H1 (cell line): ENCODE measurements around the gene FITM2. TPM values are rescaled to one million over a fixed set of nuclear protein-coding genes. Genes with fewer than 3 reads are reported as not detected.

ENCODE experiments used
- CTCF ChIA-PET: fragments of 300-600 bp; sonication (Branson Sonifier 250); formaldehyde crosslinking; loops from one replicate; lab custom pipeline; 2021; ENCODE audit not compliant: partially characterized antibody; lab: Charles Lee
- POLR2A ChIA-PET: fragments of 300-600 bp; sonication (Branson Sonifier 250); formaldehyde crosslinking; loops from one replicate; lab custom pipeline; 2021; ENCODE audit warnings: inconsistent platforms; ENCODE audit not compliant: partially characterized antibody; lab: Charles Lee
- DNase-seq, 2 experiments: peaks; one replicate each; pipeline versions ENCODE4 v3.0.0 to v3.0.0-alpha.2; 2010 to 2022; ENCODE audit warnings: low spot score in 2 of 2, low read depth in 1 of 2, mixed read lengths in 1 of 2
- FAIRE-seq: peaks from 2 replicates; lab custom pipeline; 2011; peaks lifted over from hg19 to GRCh38; lab: Jason Lieb, UNC
- H2AFZ ChIP-seq: 2 replicates; pipeline ENCODE4 v1.8.1; 2012; ENCODE audit warnings: low read length, inconsistent platforms
- H2AK5ac ChIP-seq: 2 replicates; pipeline ENCODE4 v1.6.1; 2013; ENCODE audit warnings: low read depth, low read length
- H2BK120ac ChIP-seq: replicated peaks from 2 replicates; pipeline ENCODE3; 2013; ENCODE audit warnings: low read depth, low read length, inconsistent platforms
- H2BK12ac ChIP-seq: 2 replicates; pipeline ENCODE4 v1.6.1; 2013; ENCODE audit warnings: low read depth, low read length
- H2BK15ac ChIP-seq: 2 replicates; pipeline ENCODE4 v1.6.1; 2013; ENCODE audit warnings: low read length
- H2BK20ac ChIP-seq: 2 replicates; pipeline ENCODE4 v1.6.1; 2013; ENCODE audit warnings: low read length
- H2BK5ac ChIP-seq: 2 replicates; pipeline ENCODE4 v1.6.1; 2013; ENCODE audit warnings: low read depth, low read length
- H3K14ac ChIP-seq: 2 replicates; pipeline ENCODE4 v1.6.1; 2013; ENCODE audit warnings: inconsistent platforms; ENCODE audit not compliant: insufficient read length
- H3K18ac ChIP-seq: 2 replicates; pipeline ENCODE4 v1.6.1; 2013; ENCODE audit warnings: low read length; ENCODE audit errors: extremely low read depth
- H3K23ac ChIP-seq: 2 replicates; pipeline ENCODE4 v1.6.1; 2013; ENCODE audit warnings: inconsistent platforms; ENCODE audit not compliant: insufficient read length
- H3K23me2 ChIP-seq: 2 replicates; pipeline ENCODE4 v1.6.1; 2013; ENCODE audit warnings: low read depth, low read length
- H3K27ac ChIP-seq: 2 replicates; pipeline ENCODE4 v1.6.1; 2011; ENCODE audit warnings: low read depth, low read length, inconsistent platforms
- H3K27me3 ChIP-seq, 4 experiments: replicated peaks in 1 of 4; 1 replicate in 1 of 4; 2 replicates in 3 of 4; pipeline versions ENCODE4 v1.6.1 to v1.8.1; 2011 to 2013; ENCODE audit warnings: low read length in 3 of 4, mild to moderate bottlenecking in 3 of 4, inconsistent platforms in 2 of 4, mixed read lengths in 2 of 4, moderate library complexity in 1 of 4; ENCODE audit not compliant: control insufficient read depth in 3 of 4, insufficient read depth in 3 of 4; ENCODE audit errors: extremely low read depth in 1 of 4
- H3K36me3 ChIP-seq, 4 experiments: 2 replicates each; pipeline versions ENCODE4 v1.6.1 to v1.8.1; 2011 to 2013; ENCODE audit warnings: mild to moderate bottlenecking in 4 of 4, low read length in 3 of 4, moderate library complexity in 2 of 4, control low read depth in 1 of 4, inconsistent platforms in 1 of 4; ENCODE audit not compliant: insufficient read depth in 4 of 4, control insufficient read depth in 2 of 4
- H3K4ac ChIP-seq: replicated peaks from 2 replicates; pipeline ENCODE3; 2013; ENCODE audit warnings: low read length, low read depth, mixed read lengths, inconsistent platforms; ENCODE audit not compliant: insufficient read length
- H3K4me1 ChIP-seq, 4 experiments: replicated peaks in 1 of 4; 1 replicate in 1 of 4; 2 replicates in 3 of 4; pipeline versions ENCODE4 v1.6.1 to v1.8.1; 2011 to 2013; ENCODE audit warnings: low read length in 3 of 4, inconsistent platforms in 2 of 4, mixed read lengths in 1 of 4; ENCODE audit not compliant: insufficient read depth in 4 of 4, control insufficient read depth in 3 of 4
- H3K4me2 ChIP-seq, 2 experiments: 2 replicates each; pipeline versions ENCODE4 v1.6.1 to v1.8.1; 2011 to 2013; ENCODE audit warnings: low read depth in 2 of 2, low read length in 2 of 2, control low read depth in 1 of 2, inconsistent platforms in 1 of 2, mild to moderate bottlenecking in 1 of 2; ENCODE audit not compliant: insufficient read depth in 1 of 2
- H3K4me3 ChIP-seq, 4 experiments: fragments of 200-600, 300-600 bp in 1 of 4; sonication (generic), shearing (Covaris generic), sonication (Bioruptor Twin) in 1 of 4; 2 replicates each; pipeline versions ENCODE4 v1.5.1 to v1.8.1; 2011 to 2016; ENCODE audit warnings: low read length in 4 of 4, low read depth in 3 of 4, control low read depth in 2 of 4, inconsistent platforms in 2 of 4, mild to moderate bottlenecking in 2 of 4, mixed read lengths in 1 of 4, moderate library complexity in 1 of 4; ENCODE audit not compliant: insufficient read depth in 2 of 4; ENCODE audit errors: extremely low read depth in 1 of 4
- H3K56ac ChIP-seq: replicated peaks from 2 replicates; pipeline ENCODE3; 2013; ENCODE audit warnings: low read depth, mild to moderate bottlenecking, mixed read lengths, low read length, inconsistent platforms; ENCODE audit not compliant: insufficient read length
- H3K79me1 ChIP-seq: 2 replicates; pipeline ENCODE4 v1.6.1; 2013; ENCODE audit warnings: low read depth, low read length, control low read depth
- H3K79me2 ChIP-seq, 2 experiments: 2 replicates each; pipeline versions ENCODE4 v1.6.1 to v1.8.1; 2012 to 2013; ENCODE audit warnings: low read length in 2 of 2, mild to moderate bottlenecking in 2 of 2, inconsistent platforms in 1 of 2; ENCODE audit not compliant: insufficient read depth in 2 of 2, control insufficient read depth in 1 of 2
- H3K9ac ChIP-seq, 4 experiments: replicated peaks in 1 of 4; 1 replicate in 1 of 4; 2 replicates in 3 of 4; pipeline versions ENCODE4 v1.6.1 to v1.8.1; 2011 to 2013; ENCODE audit warnings: low read depth in 3 of 4, low read length in 3 of 4, control low read depth in 2 of 4, mild to moderate bottlenecking in 2 of 4, moderate library complexity in 2 of 4, inconsistent platforms in 1 of 4; ENCODE audit errors: extremely low read depth in 1 of 4
- H3K9me3 ChIP-seq, 2 experiments: 2 replicates each; pipeline versions ENCODE4 v1.6.1 to v1.8.1; 2012 to 2013; ENCODE audit warnings: mild to moderate bottlenecking in 2 of 2, moderate library complexity in 2 of 2, control low read depth in 1 of 2, inconsistent platforms in 1 of 2, low read depth in 1 of 2, low read length in 1 of 2, mixed read lengths in 1 of 2; ENCODE audit not compliant: insufficient read depth in 2 of 2
- H4K20me1 ChIP-seq, 2 experiments: replicated peaks in 1 of 2; 2 replicates each; pipeline versions ENCODE3 to v1.8.1; 2011 to 2013; ENCODE audit warnings: inconsistent platforms in 2 of 2, low read length in 2 of 2, mild to moderate bottlenecking in 1 of 2; ENCODE audit not compliant: insufficient read depth in 2 of 2, control insufficient read depth in 1 of 2
- H4K5ac ChIP-seq: 2 replicates; pipeline ENCODE4 v1.6.1; 2013; ENCODE audit warnings: low read length, low read depth, mixed read lengths, inconsistent platforms; ENCODE audit not compliant: insufficient read length
- H4K8ac ChIP-seq: 2 replicates; pipeline ENCODE4 v1.8.0; 2013; ENCODE audit warnings: mild to moderate bottlenecking, moderate library complexity, low read length, inconsistent platforms; ENCODE audit not compliant: insufficient read depth; ENCODE audit errors: extremely low read depth
- H4K91ac ChIP-seq: replicated peaks from 2 replicates; pipeline ENCODE3; 2013; ENCODE audit warnings: low read length, mixed read lengths, inconsistent platforms; ENCODE audit not compliant: insufficient read length
- ASH2L ChIP-seq: fragments of 200-600, 300-600 bp; sonication (generic); IDR thresholded peaks from one replicate; pipeline ENCODE4 v1.7.1; 2017; ENCODE audit warnings: low read length
- CEBPB ChIP-seq: IDR thresholded peaks from 2 replicates; pipeline ENCODE4 v1.6.1; 2012; ENCODE audit warnings: low read depth, low read length
- GABPA ChIP-seq: IDR thresholded peaks from 2 replicates; pipeline ENCODE4 v1.6.1; 2011; ENCODE audit warnings: mild to moderate bottlenecking, low read length, moderate library complexity, borderline replicate concordance; ENCODE audit not compliant: insufficient read depth
- KDM1A ChIP-seq: fragments of 200-600, 300-600 bp; sonication (generic); IDR thresholded peaks from 2 replicates; pipeline ENCODE4 v1.7.1; 2016; ENCODE audit warnings: mild to moderate bottlenecking, low read length, borderline replicate concordance
- RAD21 ChIP-seq, 2 experiments: IDR thresholded peaks in 1 of 2; conservative IDR thresholded peaks in 1 of 2; 2 replicates each; pipeline ENCODE4 v1.6.1; 2011; ENCODE audit warnings: low read depth in 2 of 2, low read length in 2 of 2, improper control_type of control experiment in 1 of 2, inconsistent platforms in 1 of 2, mild to moderate bottlenecking in 1 of 2, moderate library complexity in 1 of 2
- SIN3A ChIP-seq, 2 experiments: IDR thresholded peaks in 1 of 2; conservative IDR thresholded peaks in 1 of 2; 2 replicates each; pipeline ENCODE4 v1.6.1; 2011 to 2012; ENCODE audit warnings: low read length in 2 of 2, improper control_type of control experiment in 1 of 2, low read depth in 1 of 2, mild to moderate bottlenecking in 1 of 2
- SIX5 ChIP-seq: IDR thresholded peaks from 2 replicates; pipeline ENCODE4 v1.6.1; 2011; ENCODE audit warnings: mild to moderate bottlenecking, low read depth, low read length
- SP1 ChIP-seq: IDR thresholded peaks from 2 replicates; pipeline ENCODE4 v1.6.1; 2011; ENCODE audit warnings: low read depth, low read length
- TAF7 ChIP-seq: optimal IDR thresholded peaks from 2 replicates; pipeline ENCODE3; 2011; ENCODE audit warnings: low read depth, mild to moderate bottlenecking, inconsistent platforms, low read length, moderate library complexity, borderline replicate concordance
- TEAD4 ChIP-seq: IDR thresholded peaks from 2 replicates; pipeline ENCODE4 v1.6.1; 2012; ENCODE audit warnings: low read depth, low read length, inconsistent platforms, mixed read lengths
- WGBS, 2 experiments: shearing (Covaris generic) in 1 of 2; methylation state at CpG; one replicate each; pipeline versions ENCODE4 v1.1.6 to v1.1.7; 2013 to 2015; ENCODE audit warnings: low lambda C conversion rate in 2 of 2, mixed read lengths in 2 of 2, inconsistent platforms in 1 of 2, low coverage in 1 of 2, missing lambda C conversion rate in 1 of 2; ENCODE audit not compliant: insufficient replicate concordance in 2 of 2, insufficient coverage in 1 of 2, insufficient read length in 1 of 2; ENCODE audit errors: extremely low coverage in 1 of 2, missing lambda C conversion rate in 1 of 2; 5-methylcytosine and 5-hydroxymethylcytosine counted together
- polyA plus RNA-seq, 7 experiments: library from polyadenylated mRNA; depleted of rRNA in 3 of 7; stranded (reverse) in 5 of 7; unstranded in 2 of 7; fragments of >200 nt in 5 of 7; fragments of 200-250 nt in 2 of 7; gene quantifications; 1 replicate in 5 of 7; 2 replicates in 1 of 7; 4 replicates in 1 of 7; pipeline versions ENCODE4 v1.2.1 to v1.2.3, GENCODE V29; 2011 to 2013; ENCODE audit warnings: missing spikeins in 2 of 7, mixed read lengths in 2 of 7
- total RNA-seq: library from RNA; stranded (reverse); fragmentation: NEBNext Ultra II Directional; extraction: Animal tissue kit (Norgen Biotek cat#: 25700); gene quantifications from 2 replicates; pipeline ENCODE4 v1.2.1, GENCODE V29; 2021

The FITM2 gene
- total and polyA plus RNA-seq, 2 of the 8 experiments (the other 6 are each of a cell fraction or from before 2014, with no cell fraction given), result 1.1 to 2.1 TPM

GRCh38 chr20:44309763-44310663 is 989 bp downstream of the FITM2 start:
- no peak overlapping the region for H3K27ac ChIP-seq
- H3K23me2 ChIP-seq, result peaks cover 5% of the 10 kb centered on the region
- H2BK5ac ChIP-seq, result no peak overlapping the region
- WGBS, 2 experiments, result 55% methylated on average over 17 of the region's 17 CpGs; no CpG with 5 or more reads in 1 of the 2 experiments
- no peaks in the 10 kb centered on the region for H3K9me3 ChIP-seq
- no peak overlapping the region for H3K14ac ChIP-seq
- no peak overlapping the region for H2AK5ac ChIP-seq
- no peaks in the 10 kb centered on the region for H3K79me2 ChIP-seq
- peaks cover 0 to 5% (median 2%) of the 10 kb centered on the region in 4 experiments; a peak in 2 of 7 replicates for H3K4me1 ChIP-seq
- no peaks in the 10 kb centered on the region for H3K79me1 ChIP-seq
- 0 out of 2 replicates have a peak overlapping the region, but pooled peaks have one; percentile 28 for H2AFZ ChIP-seq
- H4K8ac ChIP-seq, result no peak overlapping the region
- no peak for FAIRE-seq
- no peak overlapping the region for H4K91ac ChIP-seq
- no peaks in the 10 kb centered on the region for H3K36me3 ChIP-seq
- DNase-seq, result no peak
- H3K27me3 ChIP-seq, result peaks cover 0 to 18% (median 8%) of the 10 kb centered on the region in 4 experiments; a peak in 4 of 7 replicates
- no peak overlapping the region for H2BK20ac ChIP-seq
- no peak overlapping the region for H3K18ac ChIP-seq
- H3K9ac ChIP-seq, result no peak overlapping the region; a peak in 1 of 7 replicates
- H3K4me2 ChIP-seq, result peak overlapping the region; percentile 72 to 99
- H2BK12ac ChIP-seq, result no peak overlapping the region
- no peaks in the 10 kb centered on the region for H4K20me1 ChIP-seq
- H3K4me3 ChIP-seq, result peak overlapping the region; percentile 57 to 79 (median 76)
- H3K23ac ChIP-seq, result no peak overlapping the region
- no peak overlapping the region for H2BK15ac ChIP-seq
- H4K5ac ChIP-seq, result no peak overlapping the region
- H3K4ac ChIP-seq, result no peak overlapping the region
- CTCF ChIA-PET, result interaction anchor here (0.6 to 11.3 kb wide), 26 partner anchors 10 to 370 kb away, joined by 3 to 139 read pairs (median 4); partner anchors contain the start of gene GDAP1L1
- H2BK120ac ChIP-seq, result no peak overlapping the region
- POLR2A ChIA-PET, result interaction anchor here (0.7 to 2.9 kb wide), 4 partner anchors 10 to 89 kb away, joined by 3 to 14 read pairs (median 3); no protein-coding TSS in a partner anchor
- H3K56ac ChIP-seq, result no peak overlapping the region
- TF ChIP-seq RAD21 (IDR thresholded peaks at IDR 0.05 in 1 of 2, conservative IDR thresholded peaks at IDR 0.05 in 1 of 2; ENCODE audit: low read depth in 2 of 2, low read length in 2 of 2) (no peak), SP1 (no peak), SIX5 (no peak), TAF7 (no peak), KDM1A (no peak), TEAD4 (no peak), ASH2L (no peak), SIN3A (conservative IDR thresholded peaks at IDR 0.05 in 1 of 2, IDR thresholded peaks at IDR 0.05 in 1 of 2; ENCODE audit: low read depth in 1 of 2, low read length in 2 of 2) (no peak), CEBPB (no peak), GABPA (no peak)
